Dermis microvascular lymphatic vessel endothelial cell (primary cell): ENCODE measurements around the gene HYAL4. TPM values are rescaled to one million over a fixed set of nuclear protein-coding genes. Genes with fewer than 3 reads are reported as not detected.
"Not testable (repeated sequence)": the region's sequence is repeated elsewhere in the genome, so short reads cannot be mapped to it uniquely, and the experiment has no call there.

ENCODE experiments used
- DNase-seq, 2 donors: peaks; one replicate each; pipeline versions ENCODE4 v3.0.0 to v3.0.0-alpha.2; 2010; ENCODE audit warnings: low read depth in 2 of 2
- total RNA-seq: library from RNA; depleted of rRNA; stranded (reverse); fragments of >200 nt; gene quantifications from 2 replicates; pipeline ENCODE4 v1.2.1, GENCODE V29; 2014

Gene HYAL4
- total RNA-seq, 1 donor from 2014 or later: 0.39 TPM

GRCh38 chr7:123846217-123846891 is 1.4 kb downstream of the HYAL4 start:
- DNase-seq: peak in 1 of 2 donors; percentile 59

DNA sequence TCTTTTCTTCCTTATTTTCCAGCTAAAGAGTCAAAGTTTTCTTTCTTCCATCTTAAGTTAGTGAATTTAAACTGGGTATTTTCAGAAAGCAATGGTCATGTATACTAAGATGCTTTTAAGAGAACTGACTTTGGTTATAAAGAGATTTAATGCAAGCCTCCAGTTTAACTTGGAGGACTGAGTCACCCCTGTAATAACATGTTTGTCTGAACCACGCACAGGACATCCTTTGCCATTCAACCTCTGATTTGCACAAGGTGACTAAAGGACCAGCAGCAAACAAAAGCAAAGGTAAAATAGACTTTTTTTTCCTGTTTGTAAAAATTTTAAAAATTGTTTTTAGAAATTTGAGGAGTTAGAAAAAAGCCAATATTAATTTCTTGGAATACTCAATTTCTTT is 2.9 kb downstream of the HYAL4 start:
- peak in 1 of 2 donors; percentile 40 for DNase-seq

DNA sequence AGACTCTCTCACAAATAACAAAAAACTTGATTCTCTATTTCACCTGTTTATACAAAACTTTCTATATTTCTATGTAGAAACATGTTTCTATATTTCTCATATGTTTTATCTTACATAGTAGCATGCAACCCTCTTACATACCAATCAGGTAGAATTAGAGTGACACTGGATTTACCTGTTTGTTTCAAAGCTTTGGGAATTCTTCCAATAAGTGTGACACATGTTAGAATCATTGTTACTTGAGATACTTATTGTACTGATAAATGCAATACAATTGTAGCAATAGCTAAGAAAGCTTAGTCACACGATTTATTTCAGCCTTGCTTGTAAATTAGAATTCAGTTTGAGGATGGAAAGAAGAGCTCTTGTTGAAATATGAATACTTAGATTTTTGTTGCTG is 4.9 kb downstream of the HYAL4 start:
- DNase-seq: no peak

GRCh38 chr7:123851404-123851803 is 6.4 kb downstream of the HYAL4 start:
- DNase-seq: not testable (repeated sequence)

DNA sequence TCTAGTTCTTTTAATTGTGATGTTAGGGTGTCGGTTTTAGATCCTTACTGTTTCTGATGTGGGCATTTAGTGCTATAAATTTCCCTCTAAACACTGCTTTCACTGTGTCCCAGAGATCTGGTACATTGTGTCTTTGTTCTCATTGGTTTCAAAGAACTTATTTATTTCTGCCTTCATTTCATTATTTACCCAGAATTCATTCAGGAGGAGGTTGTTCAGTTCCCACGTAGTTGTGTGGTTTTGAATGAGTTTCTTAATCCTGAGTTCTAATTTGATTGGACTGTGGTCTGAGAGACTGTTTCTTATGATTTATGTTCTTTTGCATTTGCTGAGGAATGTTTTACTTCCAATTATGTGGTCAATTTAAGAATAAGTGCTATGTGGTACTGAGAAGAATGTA is 9.3 kb downstream of the HYAL4 start:
- DNase-seq: not testable (repeated sequence)

DNA sequence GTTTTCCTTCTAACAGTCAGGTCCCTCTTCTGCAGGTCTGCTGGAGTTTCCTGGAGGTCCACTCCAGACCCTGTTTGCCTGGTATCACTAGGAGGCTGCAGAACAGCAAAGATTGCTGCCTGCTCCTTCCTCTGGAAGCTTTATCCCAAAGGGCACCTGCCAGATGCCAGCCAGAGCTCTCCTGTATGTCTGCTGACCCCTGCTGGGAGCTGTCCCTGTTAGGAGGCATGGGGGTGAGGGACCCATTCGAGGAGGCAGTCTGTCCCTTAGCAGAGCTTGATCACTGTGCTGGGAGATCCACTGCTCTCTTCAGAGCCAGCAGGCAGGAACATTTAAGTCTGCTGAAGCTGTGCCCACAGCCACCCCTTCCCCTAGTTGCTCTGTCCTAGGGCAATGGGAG is 11.5 kb downstream of the HYAL4 start:
- not testable (repeated sequence) for DNase-seq

DNA sequence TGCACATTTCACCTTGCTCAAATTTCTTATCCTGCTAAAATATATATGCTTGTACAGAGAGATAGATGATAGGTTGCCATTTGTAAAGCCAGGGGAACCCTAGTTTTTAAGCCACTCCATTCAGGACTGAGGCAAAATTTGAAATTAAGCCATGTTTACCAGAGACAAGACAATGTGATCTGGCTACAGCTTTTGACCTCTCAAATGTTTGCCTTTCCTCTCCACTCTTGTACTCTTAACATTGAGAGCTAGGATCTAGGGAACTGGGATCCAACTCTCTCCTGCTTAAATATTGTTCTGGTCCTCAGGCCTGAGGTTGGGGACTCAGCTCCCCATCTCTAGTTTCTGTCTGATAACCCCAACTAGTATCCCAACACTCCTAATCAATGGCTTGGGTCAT is 15.9 kb downstream of the HYAL4 start:
- no peak for DNase-seq

DNA sequence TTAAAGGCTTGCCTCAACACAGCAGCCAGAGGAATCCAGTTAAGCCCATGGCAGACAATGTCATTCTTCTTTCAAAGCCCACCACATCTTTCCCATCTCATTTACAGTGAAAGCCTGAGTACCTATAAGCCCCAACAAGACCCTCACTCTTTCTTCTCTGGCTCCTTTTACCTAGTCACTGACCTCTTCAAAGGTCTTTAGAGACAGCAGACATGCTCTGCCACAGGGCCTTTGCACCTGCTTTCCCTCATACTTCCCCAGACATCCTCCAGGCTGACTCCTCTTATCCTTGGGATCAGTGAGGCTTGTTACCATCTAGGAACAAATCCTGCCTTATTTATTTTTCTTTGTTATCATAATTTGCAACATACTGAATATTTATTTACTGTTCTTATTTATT is 17.8 kb downstream of the HYAL4 start:
- no peak for DNase-seq

DNA sequence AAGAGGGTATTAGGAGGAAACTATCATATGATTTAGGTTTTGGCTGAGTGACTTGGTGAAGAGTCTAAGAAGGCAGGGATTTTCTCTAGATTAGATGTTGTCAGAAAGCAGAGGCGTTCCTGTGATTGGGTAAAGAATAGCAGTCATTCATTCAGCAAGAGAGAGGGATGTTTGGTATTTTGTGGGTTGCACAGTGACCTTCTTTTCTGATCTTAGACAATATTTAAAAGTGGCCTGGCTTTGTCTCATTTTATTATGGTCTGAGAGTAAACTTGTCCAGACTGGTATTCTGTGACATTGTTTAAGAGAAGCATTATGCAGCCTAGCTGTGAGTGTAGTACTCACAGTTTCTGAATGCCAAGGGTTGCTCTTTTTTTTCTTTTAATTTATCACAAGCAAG is 18.5 kb downstream of the HYAL4 start:
- no peak for DNase-seq

DNA sequence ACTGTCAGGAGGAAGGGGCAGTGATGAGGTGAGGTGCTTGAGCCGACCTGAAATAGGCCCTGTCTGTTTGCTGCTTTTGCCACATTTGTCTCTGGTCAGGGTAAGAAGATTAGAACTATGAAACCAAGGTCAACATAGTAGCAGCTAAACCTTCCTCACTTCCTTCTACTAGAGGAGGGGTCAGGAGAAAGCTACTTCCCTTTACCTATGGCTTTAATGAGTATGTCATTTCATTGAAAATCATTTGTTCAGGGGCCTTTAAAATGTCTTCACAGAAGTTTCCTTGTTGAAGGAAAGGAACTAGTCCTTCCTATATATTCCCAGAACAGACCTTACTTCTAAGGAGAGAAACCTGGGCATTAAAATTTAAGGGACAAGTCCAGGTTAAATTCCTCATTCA is 19.0 kb downstream of the HYAL4 start:
- no peak for DNase-seq

- DNase-seq: no peak
Observed at GRCh38 chr7:123864436-123864835, 19.5 kb downstream of the HYAL4 start.

GRCh38 chr7:123864966-123865365 is 20.0 kb downstream of the HYAL4 start:
- peak in 1 of 2 donors; percentile 67 for DNase-seq

GRCh38 chr7:123865517-123866117 is 20.6 kb downstream of the HYAL4 start:
- peak; percentile 54 to 79 for DNase-seq

DNA sequence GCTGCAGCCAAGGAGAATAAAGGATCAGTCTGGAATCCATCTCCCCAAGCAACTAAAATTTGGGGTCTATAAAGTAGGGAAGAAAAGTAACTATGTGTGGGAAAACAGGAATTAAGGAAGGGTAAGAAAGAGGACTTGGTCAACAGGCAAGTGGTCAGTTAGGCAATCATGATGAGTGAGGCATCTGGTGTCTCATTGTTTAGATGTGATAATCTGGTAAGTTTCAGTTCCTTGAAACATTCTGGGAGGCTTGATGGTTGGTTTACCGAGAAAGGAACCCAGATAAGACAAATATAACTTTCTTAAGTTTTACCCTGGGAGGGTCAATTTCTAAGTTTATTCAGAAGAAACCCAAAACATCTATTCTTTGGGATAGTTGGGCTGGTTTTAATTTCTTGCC is 22.3 kb downstream of the HYAL4 start:
- DNase-seq: no peak

DNA sequence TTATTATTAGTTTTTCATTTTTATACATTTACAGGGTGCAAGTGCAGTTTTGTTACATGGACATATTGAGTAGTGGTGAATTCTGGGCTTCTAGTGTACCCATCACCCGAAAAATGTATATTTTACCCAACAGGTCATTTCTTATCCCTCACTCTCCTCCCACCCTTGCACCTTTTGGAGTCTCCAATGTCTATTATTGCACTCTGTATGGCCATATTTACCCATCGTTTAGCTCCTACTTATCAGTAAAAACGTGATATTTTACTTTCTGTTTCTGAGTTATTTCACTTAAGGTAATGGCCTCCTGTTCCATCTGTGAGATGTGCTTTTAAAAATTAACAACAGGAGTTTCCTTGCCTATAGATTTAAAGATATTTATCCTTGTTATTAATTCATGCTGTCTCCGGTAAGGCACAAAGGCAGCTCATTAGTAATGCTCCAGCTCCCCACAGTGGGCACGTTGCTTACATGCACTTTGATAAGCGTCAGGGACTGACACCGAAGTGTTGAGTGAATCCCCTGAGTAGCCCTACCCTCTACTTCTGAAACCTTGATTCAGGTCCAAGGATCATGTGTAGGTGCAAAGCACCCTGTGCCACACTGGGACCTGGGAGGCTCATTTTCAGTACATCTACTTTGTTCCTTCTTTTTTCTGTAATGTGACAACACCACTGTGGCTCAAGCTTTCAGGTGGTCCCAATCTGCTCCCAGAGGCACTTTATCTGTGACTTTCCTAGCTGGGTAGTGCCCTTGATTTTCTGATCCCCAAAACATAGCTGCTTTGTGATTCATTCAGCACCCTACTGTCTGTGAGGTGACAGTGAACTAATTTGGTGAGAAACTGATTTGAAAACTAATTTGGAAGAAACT is 27.3 kb downstream of the HYAL4 start:
- peak; percentile 46 to 79 for DNase-seq

DNA sequence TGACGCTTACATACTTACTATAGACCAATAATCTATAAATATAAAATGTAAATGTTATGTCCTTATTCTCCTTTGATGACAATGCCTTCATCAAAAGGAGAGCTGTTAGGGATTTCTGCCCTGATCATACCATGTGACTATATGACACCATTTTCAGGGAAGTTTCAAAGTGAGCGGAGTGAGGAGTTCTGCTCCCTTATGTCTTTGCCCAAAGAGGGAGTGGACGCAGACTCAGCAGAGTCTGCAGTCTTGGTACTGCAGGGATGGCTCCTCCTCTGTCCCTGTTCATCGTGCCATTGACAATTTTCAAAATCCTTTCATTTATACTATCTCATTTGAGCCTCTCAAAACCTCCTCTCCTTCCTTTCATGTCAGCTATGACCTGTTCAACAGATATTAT is 27.9 kb downstream of the HYAL4 start:
- DNase-seq: no peak

DNA sequence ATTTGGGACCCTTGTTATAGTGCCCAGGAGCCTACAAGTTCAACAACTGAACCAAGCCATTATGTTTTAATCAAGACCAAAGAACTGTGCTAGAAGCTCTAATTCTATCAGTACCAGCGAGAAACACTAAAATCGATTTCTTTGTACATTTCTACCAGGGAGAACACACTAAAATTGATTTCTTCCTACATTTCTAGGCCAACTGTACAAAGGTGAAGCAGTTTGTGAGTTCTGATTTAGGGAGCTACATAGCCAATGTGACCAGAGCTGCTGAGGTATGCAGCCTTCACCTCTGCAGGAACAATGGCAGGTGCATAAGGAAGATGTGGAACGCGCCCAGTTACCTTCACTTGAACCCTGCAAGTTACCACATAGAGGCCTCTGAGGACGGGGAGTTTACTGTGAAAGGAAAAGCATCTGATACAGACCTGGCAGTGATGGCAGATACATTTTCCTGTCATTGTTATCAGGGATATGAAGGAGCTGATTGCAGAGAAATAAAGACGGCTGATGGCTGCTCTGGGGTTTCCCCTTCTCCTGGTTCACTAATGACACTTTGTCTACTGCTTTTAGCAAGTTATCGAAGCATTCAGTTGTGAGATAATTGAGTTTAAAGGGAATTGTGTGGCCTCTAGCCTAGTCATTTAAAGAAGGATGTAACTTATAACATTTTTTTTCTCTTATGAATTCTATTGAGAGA is 31.7 kb downstream of the HYAL4 start:
- peak in 1 of 2 donors; percentile 53 for DNase-seq

- DNase-seq: no peak
Observed at GRCh38 chr7:123879628-123880027, 34.7 kb downstream of the HYAL4 start.

DNA sequence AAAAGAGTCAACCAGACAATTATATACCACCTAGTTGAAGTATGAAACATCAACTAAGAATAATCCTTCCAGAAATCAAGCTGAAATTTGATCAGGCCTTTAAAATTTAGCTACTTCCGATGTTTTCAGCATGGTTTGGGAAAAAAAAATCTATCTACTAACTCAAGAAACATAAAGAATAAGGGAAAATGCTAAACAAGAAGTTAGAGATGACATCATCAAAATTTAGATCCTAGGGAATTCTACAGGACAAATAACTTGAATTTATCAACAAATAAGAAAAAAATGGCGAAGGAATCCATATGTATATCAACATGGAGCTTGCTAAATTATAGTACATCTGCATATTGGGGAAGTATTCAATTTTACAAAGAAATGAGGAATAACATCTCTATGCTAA is 36.3 kb downstream of the HYAL4 start:
- no peak for DNase-seq

DNA sequence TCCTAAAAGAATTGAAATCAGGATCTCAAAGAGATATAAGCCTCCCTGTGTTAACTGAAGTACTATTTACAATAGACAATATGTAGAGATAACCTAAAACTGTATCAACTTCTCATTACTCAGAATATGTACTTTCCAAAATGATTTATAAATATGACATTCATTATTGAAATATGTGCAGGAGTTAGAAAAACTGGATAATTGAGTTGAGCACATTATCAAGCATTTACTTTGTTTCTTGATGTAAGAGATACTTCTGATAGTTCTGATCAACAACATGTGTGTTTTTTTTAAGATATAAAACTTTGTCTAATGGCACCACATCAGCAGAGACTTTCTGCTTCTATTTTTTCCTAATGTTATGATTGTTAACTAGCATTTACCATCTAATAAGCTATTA is 38.2 kb downstream of the HYAL4 start:
- DNase-seq: no peak

DNA sequence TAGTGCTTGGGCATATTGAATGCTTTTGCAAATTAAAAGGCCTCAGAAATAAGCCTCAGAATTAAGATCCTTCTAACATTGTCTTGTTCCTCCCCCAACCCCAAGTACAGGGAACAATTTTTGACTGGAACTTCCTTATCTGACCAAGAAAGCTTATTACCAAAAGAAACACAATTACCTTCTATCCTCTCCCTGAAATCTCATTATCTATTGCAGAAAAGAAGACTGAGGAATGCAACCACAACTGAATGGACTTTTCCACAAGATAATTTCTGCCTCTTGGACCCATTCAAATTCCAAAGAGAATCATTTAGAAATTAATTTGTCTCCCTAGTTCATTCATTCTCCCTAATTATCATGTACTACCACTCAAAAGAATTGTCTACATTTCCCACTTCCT is 43.2 kb downstream of the HYAL4 start:
- no peak for DNase-seq

DNA sequence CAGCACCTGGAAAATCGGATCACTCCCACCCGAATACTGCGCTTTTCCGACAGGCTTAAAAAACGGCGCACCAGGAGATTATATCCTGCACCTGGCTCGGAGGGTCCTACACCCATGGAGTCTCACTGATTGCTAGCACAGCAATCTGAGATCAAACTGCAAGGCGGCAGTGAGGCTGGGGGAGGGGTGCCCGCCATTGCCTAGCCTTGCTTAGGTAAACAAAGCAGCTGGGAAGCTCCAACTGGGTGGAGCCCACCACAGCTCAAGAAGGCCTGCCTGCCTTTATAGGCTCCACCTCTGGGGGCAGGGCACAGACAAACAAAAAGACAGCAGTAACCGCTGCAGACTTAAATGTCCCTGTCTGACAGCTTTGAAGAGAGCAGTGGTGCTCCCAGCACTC is 49.8 kb downstream of the HYAL4 start:
- not testable (repeated sequence) for DNase-seq
